CD4-positive, alpha-beta T cell treated with Interleukin-10 for 1 hour (primary cell): ENCODE measurements around the gene SDK2.

ENCODE experiments used
- DNase-seq: peaks from one replicate; pipeline ENCODE4 v3.0.0-alpha.2; 2020

Gene SDK2

DNA sequence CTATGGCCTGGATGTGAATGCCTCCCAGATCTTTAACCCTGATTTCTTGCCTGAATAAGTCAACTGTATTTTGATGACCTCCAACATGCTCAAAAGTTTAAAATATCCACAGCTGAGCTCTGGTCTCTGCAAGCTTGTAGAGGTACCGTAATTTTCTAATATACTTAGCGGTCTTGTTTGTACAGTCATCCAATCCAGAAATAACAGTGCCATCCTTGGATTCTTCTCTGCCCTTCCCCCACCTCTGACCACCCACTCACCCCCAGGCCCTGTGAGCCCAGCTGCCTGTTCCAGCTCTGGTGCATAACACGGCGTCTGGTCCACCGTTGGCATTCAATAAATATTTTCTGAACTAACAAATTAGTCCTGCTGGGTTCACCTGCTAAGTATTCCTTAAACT is 113.1 kb downstream of the SDK2 start:
- no peak for DNase-seq

DNA sequence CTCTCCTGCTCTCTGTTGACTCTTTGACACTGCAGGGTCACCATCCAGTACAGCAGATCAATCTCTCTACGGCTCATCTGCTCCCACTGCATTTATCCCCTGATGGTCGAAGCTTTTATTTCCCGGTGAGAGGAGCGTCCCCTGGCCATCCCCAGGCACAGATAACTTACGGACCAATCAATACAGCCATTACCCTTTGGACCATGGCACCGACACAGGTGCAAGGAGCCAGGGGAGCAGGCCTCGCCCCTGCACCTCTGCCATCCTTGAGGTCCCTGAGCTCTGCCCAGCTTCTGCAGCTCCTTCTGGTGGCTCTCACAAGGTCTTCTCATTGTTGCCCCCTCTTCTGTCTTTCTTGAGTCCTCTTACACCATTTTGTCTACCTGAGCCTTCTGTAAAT is 115.6 kb downstream of the SDK2 start:
- DNase-seq, result no peak

DNA sequence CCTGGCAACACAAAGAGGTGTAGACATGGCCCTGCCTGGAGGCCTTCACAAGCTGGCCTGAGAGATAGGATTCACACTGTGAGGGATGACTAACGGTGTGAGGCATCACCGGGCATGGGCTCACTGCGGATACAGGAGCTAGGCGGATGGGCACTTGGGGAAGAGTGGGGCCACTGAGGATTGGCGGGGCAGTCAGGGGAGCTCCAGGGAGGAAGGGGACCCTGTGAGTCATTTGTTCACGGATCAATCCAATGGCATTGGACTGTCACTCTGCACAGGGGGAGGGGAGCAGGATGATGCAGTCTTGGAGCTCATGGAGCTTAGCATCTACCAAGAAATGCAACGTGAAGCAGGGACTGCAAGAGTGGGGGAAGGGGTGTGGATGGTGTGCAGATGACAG is 117.3 kb downstream of the SDK2 start:
- no peak for DNase-seq

DNA sequence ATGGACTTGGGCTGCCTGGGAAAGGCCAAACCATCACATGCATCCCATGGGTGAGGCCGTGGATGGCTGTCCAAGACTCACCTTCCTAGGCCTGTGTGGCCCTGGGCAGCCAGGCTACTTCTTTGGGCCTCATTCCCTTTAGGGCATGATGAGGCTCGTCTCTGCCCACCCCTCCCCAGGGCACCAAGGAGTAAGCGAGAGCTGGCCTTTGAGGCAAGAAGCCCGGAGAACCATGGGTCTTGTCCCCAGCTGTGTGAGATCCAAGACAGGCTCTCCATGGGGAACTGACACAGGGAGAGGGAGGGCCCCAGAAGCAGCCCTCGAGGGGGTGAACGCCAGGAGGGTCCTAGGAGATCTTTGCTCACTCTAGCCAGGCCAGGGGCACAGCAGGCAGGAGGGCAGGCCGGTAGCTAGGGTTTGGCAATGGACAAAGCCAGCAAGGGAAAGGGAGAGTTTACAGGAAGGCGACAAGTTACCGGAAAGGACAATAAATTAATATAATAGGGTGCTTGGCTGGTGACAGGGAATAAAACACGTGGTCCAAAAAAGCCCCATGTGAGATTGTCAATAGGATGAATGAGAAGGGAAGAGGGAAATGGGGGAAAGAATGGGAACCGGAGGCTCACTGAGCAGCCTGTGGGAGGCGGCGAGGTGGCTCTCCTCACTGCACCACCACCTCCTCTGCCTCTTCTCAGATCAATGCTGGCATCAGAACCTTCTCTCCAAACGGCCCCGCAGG is 119.1 kb downstream of the SDK2 start:
- no peak for DNase-seq

DNA sequence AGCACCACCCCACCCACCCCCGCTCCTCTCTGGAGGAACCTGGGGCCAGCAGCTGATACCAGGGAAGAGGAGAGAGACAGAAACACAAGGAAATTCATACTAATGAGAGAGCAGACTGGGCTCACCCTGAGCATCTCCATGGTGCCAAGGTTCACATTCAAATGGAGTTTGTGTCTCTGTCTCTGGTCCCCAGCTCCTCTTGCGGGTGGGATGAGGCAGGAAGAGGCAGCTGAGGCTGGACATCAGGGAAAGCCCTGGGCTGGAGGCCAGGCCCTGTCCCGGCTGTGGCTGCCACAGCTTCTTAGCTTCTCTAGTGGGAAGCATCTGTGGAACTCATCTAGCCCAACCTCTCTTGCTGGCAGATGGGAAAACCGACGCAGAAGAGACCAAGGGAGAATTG is 121.5 kb downstream of the SDK2 start:
- DNase-seq, result no peak

DNA sequence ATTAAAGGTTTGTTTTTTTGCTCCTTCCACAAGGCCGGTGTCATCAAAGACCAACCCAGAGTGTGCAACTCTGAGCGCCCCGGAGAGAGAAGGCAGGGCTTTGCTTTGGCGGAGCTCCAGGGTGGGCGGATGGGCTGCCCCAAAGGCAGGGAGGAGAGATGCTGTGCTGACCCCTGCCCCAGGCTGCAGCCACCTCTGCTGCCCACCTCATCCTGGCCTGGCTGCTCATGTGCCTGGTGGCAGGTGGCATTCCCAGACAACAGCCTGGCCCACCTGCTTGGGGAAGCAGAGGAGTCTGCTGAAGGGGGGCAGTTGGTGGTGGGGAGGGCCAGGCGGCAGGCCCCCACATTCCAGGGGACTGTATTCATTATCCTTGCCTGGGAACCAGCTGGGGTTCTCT is 122.1 kb downstream of the SDK2 start:
- DNase-seq, result no peak

DNA sequence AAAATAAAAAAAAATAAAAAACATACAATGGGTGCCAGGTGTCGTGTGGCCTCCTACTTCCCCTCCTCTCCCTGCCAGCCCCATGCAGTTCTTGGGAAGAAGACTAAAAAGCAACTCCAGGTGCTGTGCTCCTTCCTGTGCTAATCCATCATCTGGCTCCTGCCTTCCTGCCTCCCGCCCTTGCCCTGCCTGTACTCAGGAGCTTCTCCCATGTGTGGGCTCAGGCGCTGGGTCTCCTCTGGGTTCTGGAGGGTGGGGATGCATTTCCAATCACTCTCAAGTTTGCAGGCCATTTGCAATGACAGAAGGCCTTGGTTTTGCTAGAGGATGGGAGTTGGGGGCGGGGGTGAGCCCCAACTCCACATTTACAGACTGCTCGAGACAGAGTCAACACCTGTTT is 122.9 kb downstream of the SDK2 start:
- no peak for DNase-seq

DNA sequence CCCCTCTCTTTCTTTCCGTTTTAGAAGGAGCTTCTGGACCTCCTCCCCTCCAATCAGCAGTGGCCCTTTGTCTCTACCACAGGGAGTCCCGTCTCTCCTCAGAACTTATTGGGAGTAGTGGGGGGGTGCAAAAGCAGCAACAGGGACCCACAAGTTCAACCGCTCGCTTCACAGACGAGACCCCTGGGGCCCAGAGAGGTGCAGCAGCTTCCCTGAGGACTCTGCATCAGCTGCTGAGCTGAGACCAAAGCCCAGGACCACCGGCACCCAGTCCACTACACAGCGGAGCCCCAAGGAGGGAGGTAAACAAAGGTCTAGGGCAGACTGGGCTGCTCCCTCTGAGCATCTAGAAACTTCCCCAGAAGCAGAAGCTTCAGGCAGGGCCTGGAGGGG is 123.9 kb downstream of the SDK2 start:
- no peak for DNase-seq

DNA sequence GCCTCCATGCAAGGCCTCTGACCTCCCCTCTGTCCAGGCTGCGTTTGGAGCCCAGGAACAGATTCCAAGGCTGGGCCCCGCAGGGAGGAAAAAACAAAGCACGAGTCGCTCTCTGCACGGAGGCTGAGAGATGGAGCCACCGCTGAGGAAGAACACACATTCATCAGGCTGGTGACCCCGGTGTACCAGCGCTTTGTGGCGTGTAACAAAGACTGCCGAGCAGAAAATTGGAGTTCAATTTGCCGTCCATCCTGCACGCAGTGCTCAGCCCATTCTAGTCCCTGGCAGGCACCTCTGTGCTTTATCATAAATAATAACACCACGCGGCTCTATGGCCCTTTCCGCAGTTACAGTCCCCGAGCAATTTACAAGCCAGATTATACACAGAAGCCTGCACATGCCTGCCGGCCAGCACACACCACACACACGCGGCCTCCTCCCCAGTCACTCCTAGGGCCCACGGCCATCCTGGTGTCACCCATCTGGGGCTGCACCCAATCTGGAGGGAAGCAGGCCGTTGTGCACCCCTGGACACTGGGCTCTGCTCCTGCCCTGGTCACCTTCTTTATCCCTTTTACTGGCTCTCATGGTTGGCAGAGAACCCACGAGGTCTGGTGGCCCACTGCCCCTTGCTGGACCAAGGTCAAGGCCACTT is 124.4 kb downstream of the SDK2 start:
- DNase-seq, result no peak

DNA sequence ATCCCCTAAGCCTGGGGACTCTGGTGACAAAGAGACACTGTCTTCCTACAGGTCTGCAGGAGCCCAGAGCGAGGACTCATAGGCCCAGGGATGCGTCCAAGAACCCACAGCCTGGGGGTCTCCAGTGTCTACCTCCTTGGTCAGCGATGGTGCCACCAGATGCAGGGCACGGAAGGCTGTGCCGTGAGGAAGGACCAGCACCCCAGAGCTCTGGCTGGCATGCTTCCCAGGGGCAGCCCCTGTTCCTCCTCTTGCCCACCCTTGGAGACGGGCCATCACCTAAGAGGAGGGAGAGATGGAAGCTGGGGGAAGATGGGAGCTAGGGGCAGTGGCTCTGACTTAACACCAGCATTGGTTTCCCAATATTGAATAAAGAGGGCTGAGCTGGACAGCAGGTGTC is 125.2 kb downstream of the SDK2 start:
- no peak for DNase-seq

DNA sequence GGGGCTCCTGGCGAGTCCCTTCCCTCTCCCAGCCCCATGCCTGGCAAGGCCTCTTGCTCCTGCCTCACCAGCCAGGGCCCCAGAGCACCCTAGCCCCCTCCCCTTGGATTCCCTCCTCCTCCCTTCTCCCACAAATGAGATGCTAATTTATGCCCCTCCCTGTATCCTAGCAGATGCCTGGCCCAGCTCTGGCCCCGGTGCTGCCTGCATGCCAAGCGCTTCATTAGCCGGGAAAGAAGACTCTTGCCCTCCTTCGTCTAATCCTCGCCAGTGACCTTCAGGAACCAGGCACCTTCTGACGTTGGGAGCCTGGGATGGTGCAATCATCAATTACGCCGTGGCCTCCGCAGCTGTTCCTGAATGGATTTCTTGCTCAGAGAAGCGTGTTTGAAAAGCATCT is 127.8 kb downstream of the SDK2 start:
- no peak for DNase-seq

DNA sequence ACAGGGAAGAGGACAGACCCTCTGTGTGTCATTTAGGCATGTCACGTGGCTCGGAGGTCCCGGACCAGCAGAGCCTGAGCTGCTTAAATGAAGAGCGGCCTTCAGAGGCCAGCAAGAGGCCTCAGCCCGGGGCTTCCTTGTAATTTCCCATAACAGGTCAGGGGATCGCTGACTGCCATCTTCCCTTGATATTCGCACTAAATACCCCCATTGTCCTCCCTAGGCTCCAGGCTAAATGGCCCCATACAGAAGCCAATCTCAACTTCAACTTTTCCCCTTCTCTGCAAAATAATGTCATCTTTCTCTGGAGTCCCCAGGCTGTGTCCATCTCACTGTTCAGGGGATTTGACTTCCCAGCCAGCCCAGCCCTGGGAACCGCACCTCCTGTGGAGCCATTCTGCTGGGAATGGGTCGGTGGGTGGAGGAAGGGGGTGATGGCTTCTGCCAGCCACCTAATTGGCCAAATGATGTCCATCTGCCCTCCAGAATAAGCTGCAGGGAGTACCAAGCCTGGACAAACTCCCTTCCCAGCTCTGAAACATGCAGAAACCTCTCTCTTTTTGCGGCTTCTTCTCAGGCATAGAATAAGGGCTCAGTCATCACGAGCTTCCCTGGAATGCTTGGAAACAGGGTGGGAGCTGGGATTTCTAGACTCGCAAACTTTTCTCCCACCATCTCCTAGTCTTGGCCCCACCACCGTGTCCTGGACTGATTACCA is 129.9 kb downstream of the SDK2 start:
- no peak for DNase-seq

DNA sequence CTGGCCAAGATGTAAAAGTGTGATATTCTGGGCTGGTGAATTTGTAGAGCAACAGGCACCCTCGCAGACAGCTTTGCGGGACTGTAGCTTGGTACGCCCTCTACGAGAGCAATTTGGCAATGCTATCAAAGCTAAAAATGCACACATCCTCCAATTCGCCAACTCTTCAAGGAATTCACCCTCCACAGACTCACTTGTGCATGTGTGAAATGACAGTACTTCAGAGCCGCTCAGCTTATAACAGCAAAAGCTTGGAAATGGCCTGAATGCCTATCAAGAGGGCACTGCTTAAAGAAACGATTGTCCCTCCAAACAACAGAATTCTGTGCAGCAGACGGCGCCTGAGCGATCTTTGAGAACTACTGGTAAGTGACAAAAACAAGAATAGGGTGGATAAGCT is 130.8 kb downstream of the SDK2 start:
- DNase-seq, result no peak

DNA sequence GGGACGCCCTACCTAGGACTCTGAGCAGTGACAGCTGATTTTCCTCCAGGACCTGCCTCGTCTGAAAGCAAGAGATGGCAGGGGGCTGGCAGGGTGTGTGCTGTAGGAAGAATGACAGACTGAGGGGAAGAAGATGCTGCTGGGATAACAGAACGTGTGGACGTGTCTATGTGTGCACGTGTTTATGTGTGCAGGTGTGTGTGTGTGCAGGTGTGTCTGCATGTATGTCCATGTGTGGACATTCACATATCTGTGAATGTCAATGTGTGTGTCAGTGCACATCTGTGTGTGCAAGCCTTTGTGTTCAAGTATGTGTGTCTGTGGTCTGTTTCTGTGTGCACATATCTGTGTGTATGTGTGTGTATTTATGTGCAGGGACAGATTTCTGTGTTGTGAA is 132.5 kb downstream of the SDK2 start:
- no peak for DNase-seq

DNA sequence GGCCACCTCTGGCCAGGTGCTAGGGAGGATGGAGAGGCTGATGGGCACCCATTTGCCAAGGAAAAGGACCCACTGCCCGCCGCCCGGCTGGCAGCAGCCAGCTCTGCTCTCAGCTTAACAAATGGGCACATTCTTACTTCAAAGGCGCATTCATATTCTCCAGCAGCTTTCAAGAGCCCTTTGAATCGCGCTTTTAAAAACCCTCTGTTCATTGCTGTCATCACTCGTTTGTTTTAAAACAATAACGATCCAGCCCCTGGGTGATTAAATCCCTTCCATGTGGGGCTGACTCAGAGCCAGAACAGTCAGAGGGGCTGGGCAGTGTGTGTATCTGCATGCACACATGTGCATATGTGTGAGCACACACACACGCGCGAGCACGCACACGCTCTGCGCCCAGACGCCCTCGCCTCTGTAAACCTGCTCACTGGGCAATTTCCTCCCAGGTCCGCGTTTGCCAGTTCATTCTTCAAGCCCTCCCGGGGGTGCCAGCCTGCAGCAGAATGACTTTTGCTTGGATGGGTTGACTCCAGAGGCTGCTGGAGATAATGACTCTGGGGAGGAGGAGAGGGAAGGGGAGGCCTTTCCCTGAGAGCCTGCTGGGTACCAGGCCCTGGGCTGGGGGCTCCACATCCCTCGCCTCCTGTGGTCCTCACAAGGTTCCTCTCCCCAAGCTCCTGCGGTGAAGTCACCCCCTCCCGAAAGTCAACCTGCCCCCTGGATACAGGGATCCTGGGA is 133.1 kb downstream of the SDK2 start:
- no peak for DNase-seq

DNA sequence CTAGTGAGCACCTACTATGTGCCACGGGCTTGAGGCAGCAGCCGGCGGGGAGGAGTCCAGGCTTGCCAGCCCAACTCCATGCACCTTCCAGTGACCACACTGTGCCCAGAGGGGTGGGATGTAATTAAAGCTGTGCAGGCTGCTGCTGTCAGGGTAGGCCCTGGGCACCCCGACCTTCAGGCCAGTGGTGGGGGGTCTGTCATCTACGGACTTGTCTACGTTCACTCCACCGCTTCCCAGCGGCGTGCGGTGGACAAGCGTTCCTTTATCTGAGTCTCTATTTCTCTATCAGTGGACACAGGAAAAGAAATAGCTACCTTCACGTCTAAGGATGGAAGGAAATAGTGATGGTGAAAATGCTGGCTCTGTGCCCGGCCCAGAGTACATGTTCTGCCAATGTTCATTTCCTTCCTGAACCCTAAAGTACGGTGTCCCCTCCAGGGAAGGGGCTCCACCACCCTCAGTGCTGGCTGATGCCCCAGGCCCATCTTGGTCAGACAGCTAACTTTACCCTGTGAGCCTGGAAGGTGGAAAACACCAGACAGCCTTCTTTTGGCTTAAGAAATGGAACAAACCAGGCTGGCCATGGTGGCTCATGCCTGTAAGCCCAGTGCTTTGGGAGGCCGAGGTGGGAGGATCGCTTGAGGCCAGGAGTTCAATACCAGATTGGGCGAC is 135.2 kb downstream of the SDK2 start:
- no peak for DNase-seq

DNA sequence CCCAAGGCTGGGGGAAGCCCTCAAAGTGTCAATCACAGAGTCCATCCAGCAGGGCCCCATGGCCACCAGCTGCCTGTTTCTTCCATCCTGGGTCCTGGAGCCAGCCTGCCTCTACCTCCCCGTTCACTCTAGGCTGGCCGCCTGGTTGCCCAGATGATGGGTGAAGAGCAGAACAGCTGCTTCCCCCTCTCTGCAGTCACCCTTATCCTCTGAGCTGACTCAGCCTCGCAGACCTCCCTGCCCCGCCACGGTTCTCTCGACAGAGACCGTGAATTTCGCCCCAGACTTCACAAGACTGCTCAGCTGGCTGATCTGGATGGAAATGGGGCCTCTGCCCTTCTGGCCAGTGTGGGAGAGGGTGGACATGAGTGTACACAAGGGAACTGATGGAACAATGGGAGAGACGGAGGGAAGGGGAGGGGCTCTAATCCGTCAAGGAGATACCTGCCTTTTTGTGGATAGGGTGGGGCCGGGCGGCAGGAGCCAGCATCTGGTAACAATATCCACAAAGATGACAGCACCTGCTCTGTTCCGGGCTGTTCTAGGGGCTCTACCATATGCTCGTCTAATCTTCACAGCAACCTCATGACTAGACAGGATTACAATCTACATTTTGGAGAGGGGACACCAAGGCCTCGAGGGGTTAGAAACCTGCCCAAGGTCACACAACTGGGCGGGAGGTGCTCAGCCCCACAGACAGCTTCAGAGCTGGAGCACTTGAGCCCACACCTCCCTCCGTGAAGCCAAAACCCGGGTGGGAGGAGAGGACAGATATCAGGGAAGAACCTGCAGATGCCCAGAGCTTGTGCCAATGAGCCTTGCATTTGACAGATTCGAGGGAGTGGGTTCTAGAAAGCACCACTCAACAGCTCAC is 136.0 kb downstream of the SDK2 start:
- DNase-seq, result no peak

DNA sequence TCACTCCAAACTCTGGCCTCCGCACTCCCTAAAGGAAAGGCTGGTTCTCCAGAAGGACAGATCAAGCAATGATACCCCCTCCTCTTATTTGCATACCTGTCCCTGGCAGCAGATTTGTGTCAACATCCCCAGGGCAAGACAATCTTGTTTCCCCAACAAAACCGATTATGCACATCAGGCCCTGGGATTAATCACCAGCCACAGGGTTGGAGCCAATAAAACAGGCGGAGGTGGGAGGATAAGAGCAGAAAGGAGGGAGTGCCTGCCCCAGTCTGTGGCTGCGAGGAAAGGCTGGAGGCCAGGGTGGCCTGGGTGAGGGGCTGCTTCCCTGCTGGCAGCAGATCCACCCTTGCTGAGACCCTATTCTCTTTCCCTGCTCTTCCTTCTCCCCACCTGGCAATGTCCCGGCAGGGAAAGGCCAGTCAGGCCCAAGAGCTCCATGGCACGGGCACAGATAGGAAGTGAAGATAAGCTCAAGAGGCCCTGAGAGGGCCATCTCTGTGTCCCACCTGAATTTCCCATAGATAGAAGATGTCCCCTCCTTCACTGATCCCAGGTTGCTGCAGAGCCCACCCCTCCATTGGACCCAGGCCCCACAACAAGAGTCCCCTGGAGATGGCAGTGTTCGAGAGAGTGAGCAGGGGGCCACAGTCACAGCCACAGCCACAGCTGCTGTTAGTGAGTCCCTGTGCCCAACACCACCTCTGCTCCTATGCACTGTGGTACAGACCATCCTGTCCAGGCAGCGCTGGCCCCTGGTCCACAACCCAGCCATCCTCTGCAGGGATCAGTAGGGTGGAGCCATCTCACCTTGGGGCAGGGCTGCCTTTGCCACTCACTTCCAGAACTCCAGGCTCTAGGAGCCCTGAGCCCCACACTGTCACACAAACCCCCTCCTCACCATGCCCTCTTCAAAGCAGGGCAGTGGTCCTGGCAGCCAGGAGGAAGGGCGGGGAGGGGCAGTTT is 137.5 kb downstream of the SDK2 start:
- no peak for DNase-seq

DNA sequence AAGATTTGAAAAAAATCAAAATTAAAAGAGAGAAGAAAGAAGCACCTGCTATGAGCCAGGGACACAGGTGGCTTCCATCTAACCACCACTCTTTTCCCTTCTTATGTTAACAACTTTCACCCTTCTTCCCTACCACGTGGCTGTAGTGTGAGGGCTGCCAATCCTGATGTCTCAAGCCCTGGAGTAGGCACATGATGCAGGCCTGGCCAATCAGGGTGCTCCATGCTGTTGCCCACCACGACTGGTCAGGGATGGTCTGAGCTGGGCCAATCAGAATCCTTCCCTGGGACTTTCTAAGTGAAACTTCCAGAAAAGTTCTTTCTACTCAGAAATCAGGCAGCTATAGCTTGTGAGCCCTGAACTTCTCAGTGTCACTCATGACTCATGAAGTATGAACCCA is 140.7 kb downstream of the SDK2 start:
- DNase-seq, result no peak

DNA sequence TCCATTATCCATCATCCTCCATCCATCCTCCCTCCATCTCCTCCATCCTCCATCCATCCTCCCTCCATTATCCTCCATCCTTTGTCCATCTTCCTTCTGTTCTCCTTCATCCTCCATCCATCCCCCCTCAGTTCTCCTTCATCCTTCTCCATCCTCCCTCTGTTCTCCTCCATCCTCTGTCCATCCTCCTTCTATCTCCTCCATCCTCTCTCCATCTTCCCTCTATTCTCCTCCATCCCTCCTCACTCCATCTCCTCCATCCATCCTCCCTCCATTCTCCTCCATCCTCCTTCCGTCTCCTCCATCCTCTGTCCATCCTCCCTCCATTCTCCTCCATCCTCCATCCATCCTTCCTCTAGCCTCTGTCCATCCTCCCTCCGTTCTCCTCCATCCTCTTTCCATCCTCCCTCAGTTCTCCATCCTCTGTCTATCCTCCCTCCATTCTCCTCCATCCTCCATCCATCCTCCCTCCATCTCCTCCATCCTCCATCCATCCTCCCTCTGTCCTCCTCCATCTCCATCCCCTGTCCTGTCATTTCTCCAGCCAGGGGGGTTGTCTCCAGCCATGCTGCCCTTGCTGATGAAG is 143.7 kb downstream of the SDK2 start:
- DNase-seq, result no peak
